ENCODE measurements around the gene FOXP1. TPM values are rescaled to one million over a fixed set of nuclear protein-coding genes. Genes with fewer than 3 reads are reported as not detected.

FOXP1 gene
- total and polyA plus RNA-seq, 8 donors = 12.3 to 215 (median 117) TPM

- Histone ChIP-seq H3K36me3 (peaks cover 0 to 3% (median 1%) of the 10 kb centered on the region in 4 donors), H3K27ac (no peak overlapping the region), H3K4me1 (peaks cover 0 to 18% (median 0%) of the 10 kb centered on the region in 4 donors), H3K4me3 (no peak overlapping the region), H3K9me3 (no peaks in the 10 kb centered on the region), H3K27me3 (no peaks in the 10 kb centered on the region)
- no peak for TF ChIP-seq POLR2A (IDR thresholded peaks at IDR 0.05)
- TF ChIP-seq CTCF (IDR thresholded peaks at IDR 0.05) = no peak
- no peak for TF ChIP-seq POLR2AphosphoS5 (IDR thresholded peaks at IDR 0.05)
- TF ChIP-seq EP300 (IDR thresholded peaks at IDR 0.05) = no peak
- 78 to 96% (median 93%) methylated on average over 5 of the region's 5 CpGs for WGBS, 5 donors
- intact Hi-C loops (cut with DNase I; ENCODE audit: low total_unique reads) = no loop called here
- no peak for DNase-seq
Measured at GRCh38 chr3:71484452-71484851, 99.1 kb downstream of the FOXP1 start.

- no peak overlapping the region for H3K4me3 ChIP-seq
- no peak overlapping the region for H3K27ac ChIP-seq
- no peaks in the 10 kb centered on the region for H3K9me3 ChIP-seq
- intact Hi-C loops (cut with DNase I; ENCODE audit: low total_unique reads) = no loop called here
- WGBS, 5 donors = 74 to 90% (median 77%) methylated on average over 2 of the region's 2 CpGs
- H3K4me1 ChIP-seq = peaks cover 0 to 18% (median 0%) of the 10 kb centered on the region in 4 donors
- H3K27me3 ChIP-seq = no peaks in the 10 kb centered on the region
- DNase-seq = no peak
- H3K36me3 ChIP-seq = no peaks in the 10 kb centered on the region
- TF ChIP-seq EP300 (IDR thresholded peaks at IDR 0.05) (no peak), POLR2AphosphoS5 (IDR thresholded peaks at IDR 0.05) (no peak), POLR2A (IDR thresholded peaks at IDR 0.05) (no peak), CTCF (IDR thresholded peaks at IDR 0.05) (no peak)
Measured at GRCh38 chr3:71484047-71484446, 99.5 kb downstream of the FOXP1 start.

GRCh38 chr3:71482771-71483170, 100.8 kb downstream of the FOXP1 start:
- no peak for TF ChIP-seq EP300 (IDR thresholded peaks at IDR 0.05)
- no peak for TF ChIP-seq CTCF (IDR thresholded peaks at IDR 0.05)
- TF ChIP-seq POLR2AphosphoS5 (IDR thresholded peaks at IDR 0.05) = no peak
- TF ChIP-seq POLR2A (IDR thresholded peaks at IDR 0.05) = no peak
- no peak for DNase-seq
- H3K27ac ChIP-seq = no peak overlapping the region
- intact Hi-C loops (cut with DNase I; ENCODE audit: low total_unique reads) = no loop called here
- H3K36me3 ChIP-seq = no peaks in the 10 kb centered on the region
- H3K4me1 ChIP-seq = peaks cover 0 to 18% (median 0%) of the 10 kb centered on the region in 4 donors
- H3K9me3 ChIP-seq = no peaks in the 10 kb centered on the region
- no peak overlapping the region for H3K4me3 ChIP-seq
- WGBS, 5 donors = 93 to 95% (median 95%) methylated on average over 5 of the region's 5 CpGs
- no peaks in the 10 kb centered on the region for H3K27me3 ChIP-seq

GRCh38 chr3:71478568-71478967, 105.0 kb downstream of the FOXP1 start:
- intact Hi-C loops (cut with DNase I; ENCODE audit: low total_unique reads) = no loop called here
- H3K36me3 ChIP-seq = no peaks in the 10 kb centered on the region
- peaks cover 0 to 3% (median under 1%) of the 10 kb centered on the region in 4 donors for H3K9me3 ChIP-seq
- no peak overlapping the region for H3K27ac ChIP-seq
- no peaks in the 10 kb centered on the region for H3K4me1 ChIP-seq
- TF ChIP-seq EP300 (IDR thresholded peaks at IDR 0.05) (no peak), POLR2A (IDR thresholded peaks at IDR 0.05) (no peak), CTCF (IDR thresholded peaks at IDR 0.05) (no peak), POLR2AphosphoS5 (IDR thresholded peaks at IDR 0.05) (no peak)
- H3K4me3 ChIP-seq = no peak overlapping the region
- 76 to 89% (median 87%) methylated on average over 2 of the region's 2 CpGs for WGBS, 5 donors
- no peak for DNase-seq
- H3K27me3 ChIP-seq = no peaks in the 10 kb centered on the region
